Mucosa of stomach (tissue), 1 donor: Measurements from ENCODE around the gene RAB34.
"Not testable (repeated sequence)": the region's sequence is repeated elsewhere in the genome, so short reads cannot be mapped to it uniquely, and the experiment has no call there.

Experiments
- H3K27me3 ChIP-seq: one replicate; pipeline ENCODE4 v1.7.0; 2013; ENCODE audit warnings: mild to moderate bottlenecking, low read length; ENCODE audit not compliant: control insufficient read depth, insufficient read depth
- H3K36me3 ChIP-seq: one replicate; pipeline ENCODE4 v1.7.0; 2013; ENCODE audit warnings: low read length; ENCODE audit not compliant: control insufficient read depth, insufficient read depth
- H3K4me1 ChIP-seq: one replicate; pipeline ENCODE4 v1.7.0; 2013; ENCODE audit warnings: mild to moderate bottlenecking, low read length; ENCODE audit not compliant: control insufficient read depth, insufficient read depth
- H3K4me3 ChIP-seq: one replicate; pipeline ENCODE4 v1.7.0; 2013; ENCODE audit warnings: low read length
- H3K9ac ChIP-seq: one replicate; pipeline ENCODE4 v1.7.0; 2013; ENCODE audit warnings: mild to moderate bottlenecking, low read length, moderate library complexity
- H3K9me3 ChIP-seq: one replicate; pipeline ENCODE4 v1.7.0; 2013; ENCODE audit warnings: mild to moderate bottlenecking, low read length, moderate library complexity; ENCODE audit not compliant: control insufficient read depth
- donor health status: Pancreatic carcinoma.

The RAB34 gene

DNA sequence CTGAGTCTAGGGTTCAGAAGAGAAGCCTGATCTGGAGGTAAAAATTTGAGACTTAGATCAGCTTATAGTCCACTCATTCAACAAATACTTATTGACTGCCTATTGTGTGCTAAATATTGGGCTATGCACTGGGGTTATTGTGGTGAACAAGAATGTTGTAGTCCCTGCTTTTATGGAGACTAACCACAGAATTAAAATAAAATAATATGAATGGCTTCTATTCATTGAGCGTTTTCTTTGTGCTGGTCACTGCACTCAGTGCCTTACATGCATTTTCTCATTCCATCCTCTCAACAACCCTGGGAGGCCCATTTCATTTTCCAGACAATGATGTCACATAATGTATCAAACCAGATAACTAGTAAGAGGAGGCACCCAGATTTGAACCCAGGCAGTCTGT is 15.7 kb upstream of the RAB34 start:
- H3K4me3 ChIP-seq, result no peak overlapping the region
- H3K4me1 ChIP-seq, result peaks cover 30% of the 10 kb centered on the region

GRCh38 chr17:28729950-28730330 is 12.3 kb upstream of the RAB34 start:
- Histone ChIP-seq H3K9ac (no peak overlapping the region), H3K36me3 (no peaks in the 10 kb centered on the region)

More for the DNA sequence above, 15.7 kb upstream of the RAB34 start:
- Histone ChIP-seq H3K9ac (no peak overlapping the region), H3K27me3 (no peaks in the 10 kb centered on the region), H3K9me3 (no peaks in the 10 kb centered on the region), H3K36me3 (no peaks in the 10 kb centered on the region)

DNA sequence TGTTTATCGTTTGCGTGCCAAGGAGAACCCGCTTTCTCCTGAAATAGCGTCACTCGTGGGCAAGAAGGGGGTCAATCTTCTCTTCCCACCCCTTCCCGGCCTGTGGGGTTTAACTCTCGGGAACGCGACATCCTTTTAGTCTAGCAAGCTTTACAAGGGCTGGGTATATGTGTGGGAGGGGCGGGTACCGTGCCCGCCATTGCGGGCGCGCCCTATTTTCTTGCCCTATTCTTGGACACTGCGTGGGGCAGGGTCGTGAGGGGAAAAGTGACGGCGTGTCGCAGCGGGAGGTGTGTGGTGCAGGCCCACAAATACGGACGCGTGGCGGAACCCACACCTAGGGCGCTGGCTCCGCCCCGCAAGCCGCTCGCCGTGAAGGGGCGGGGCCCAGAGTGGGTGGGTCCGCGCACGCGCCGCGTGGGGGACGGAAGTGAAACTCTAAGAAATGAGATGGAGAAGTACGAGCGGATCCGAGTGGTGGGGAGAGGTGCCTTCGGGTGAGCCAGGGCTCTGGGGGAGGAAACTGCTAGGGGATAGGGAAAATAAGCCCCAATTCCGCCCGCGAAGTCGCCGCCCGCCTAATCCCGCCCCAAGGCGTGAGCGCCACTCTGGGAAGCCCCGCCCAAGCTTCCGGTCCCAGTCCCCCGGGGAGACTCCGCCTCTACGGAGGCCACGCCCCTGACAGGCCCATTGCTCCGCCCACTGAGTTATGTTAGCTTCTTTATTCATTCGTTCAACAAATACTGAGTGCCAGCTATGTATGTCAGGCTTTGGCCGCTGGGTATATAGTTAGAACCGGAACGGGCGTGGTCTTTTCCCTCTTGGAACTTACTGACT is 10.9 kb upstream of the RAB34 start, which contains the start of gene NEK8:
NEK8 (plus strand) TSS at position 425 of the 837 bp plus-strand sequence; CDS start at position 451, 26 bp downstream.
- H3K9ac ChIP-seq, result peak within 1 kb of the TSS; percentile 96
- H3K9me3 ChIP-seq, result no peaks in the 10 kb centered on the region
- H3K4me1 ChIP-seq, result peaks cover 43% of the 10 kb centered on the region
- H3K27me3 ChIP-seq, result no peaks in the 10 kb centered on the region
- H3K4me3 ChIP-seq, result peak within 1 kb of the TSS; percentile 99
- H3K36me3 ChIP-seq, result no peaks in the 10 kb centered on the region

More at GRCh38 chr17:28729950-28730330, 12.3 kb upstream of the RAB34 start:
- Histone ChIP-seq H3K27me3 (no peaks in the 10 kb centered on the region), H3K9me3 (no peaks in the 10 kb centered on the region), H3K4me3 (no peak overlapping the region), H3K4me1 (peaks cover 36% of the 10 kb centered on the region)

DNA sequence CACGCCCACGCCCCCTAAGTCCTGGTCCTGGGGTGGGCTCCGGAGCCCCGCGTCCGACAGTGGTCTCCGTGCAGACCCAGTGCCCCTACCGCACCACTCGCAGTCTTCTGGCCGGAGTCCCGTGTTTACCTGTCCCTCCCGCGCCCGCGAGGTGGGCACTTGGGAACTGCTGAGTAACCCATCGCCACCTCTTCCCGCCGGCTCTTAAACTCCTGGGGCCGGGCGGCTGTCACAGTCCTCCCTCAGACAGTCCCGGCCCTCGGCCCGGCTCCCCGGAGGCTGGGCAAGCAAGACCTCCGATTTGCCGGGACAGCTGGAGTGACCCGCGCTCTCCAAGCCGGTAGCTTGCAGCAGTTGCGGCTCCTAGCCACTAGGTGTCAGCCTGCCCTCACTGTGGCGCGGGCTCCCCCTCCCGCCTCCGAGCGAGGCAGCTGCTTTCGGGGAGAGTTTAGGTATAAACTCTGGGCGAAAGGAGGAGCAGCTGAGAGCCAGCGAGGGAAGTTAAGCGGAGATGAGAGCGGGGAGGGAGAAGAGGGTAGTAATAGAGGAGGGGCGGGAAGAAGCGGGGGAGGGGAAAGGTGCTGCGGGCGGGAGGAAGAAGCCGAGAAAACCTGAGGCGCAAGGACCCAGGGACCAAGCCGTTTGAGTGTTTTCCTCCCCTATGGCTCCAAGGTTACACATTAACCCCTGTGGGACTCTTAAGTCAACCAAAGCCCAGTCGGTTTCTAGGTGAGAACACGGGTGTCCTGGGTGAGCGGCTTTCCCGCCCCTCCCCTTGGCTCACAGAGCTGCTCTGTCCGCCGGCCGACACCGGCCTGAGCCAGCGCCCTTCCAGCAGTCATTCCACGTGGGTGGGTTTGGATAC is 9.2 kb upstream of the RAB34 start:
- H3K4me1 ChIP-seq, result peaks cover 56% of the 10 kb centered on the region
- no peaks in the 10 kb centered on the region for H3K9me3 ChIP-seq
- peaks cover 11% of the 10 kb centered on the region for H3K36me3 ChIP-seq
- peak overlapping the region; percentile 51 for H3K4me3 ChIP-seq
- H3K27me3 ChIP-seq, result no peaks in the 10 kb centered on the region
- peak overlapping the region; percentile 96 for H3K9ac ChIP-seq

GRCh38 chr17:28726226-28726626 is 8.6 kb upstream of the RAB34 start, which contains the start of gene TLCD1:
Gene TLCD1, minus strand, starts transcription at chr17:28726233. Its CDS starts 136 bp downstream, at chr17:28726097.
- H3K27me3 ChIP-seq, result no peaks in the 10 kb centered on the region
- H3K4me3 ChIP-seq, result peak within 1 kb of the TSS; percentile 51
- H3K9ac ChIP-seq, result peak within 1 kb of the TSS; percentile 96
- peaks cover 56% of the 10 kb centered on the region for H3K4me1 ChIP-seq
- H3K9me3 ChIP-seq, result no peaks in the 10 kb centered on the region
- peaks cover 11% of the 10 kb centered on the region for H3K36me3 ChIP-seq

GRCh38 chr17:28725660-28726225 is 8.1 kb upstream of the RAB34 start:
- peaks cover 11% of the 10 kb centered on the region for H3K36me3 ChIP-seq
- peak overlapping the region; percentile 40 for H3K4me3 ChIP-seq
- H3K9me3 ChIP-seq, result no peaks in the 10 kb centered on the region
- H3K27me3 ChIP-seq, result no peaks in the 10 kb centered on the region
- peak overlapping the region; percentile 70 for H3K9ac ChIP-seq
- peaks cover 56% of the 10 kb centered on the region for H3K4me1 ChIP-seq

- Histone ChIP-seq H3K36me3 (peaks cover 11% of the 10 kb centered on the region), H3K27me3 (no peaks in the 10 kb centered on the region), H3K9ac (peak overlapping the region; percentile 70), H3K4me3 (peak overlapping the region; percentile 40), H3K9me3 (no peaks in the 10 kb centered on the region), H3K4me1 (peaks cover 61% of the 10 kb centered on the region)
Observed at GRCh38 chr17:28725166-28725659, 7.5 kb upstream of the RAB34 start.

DNA sequence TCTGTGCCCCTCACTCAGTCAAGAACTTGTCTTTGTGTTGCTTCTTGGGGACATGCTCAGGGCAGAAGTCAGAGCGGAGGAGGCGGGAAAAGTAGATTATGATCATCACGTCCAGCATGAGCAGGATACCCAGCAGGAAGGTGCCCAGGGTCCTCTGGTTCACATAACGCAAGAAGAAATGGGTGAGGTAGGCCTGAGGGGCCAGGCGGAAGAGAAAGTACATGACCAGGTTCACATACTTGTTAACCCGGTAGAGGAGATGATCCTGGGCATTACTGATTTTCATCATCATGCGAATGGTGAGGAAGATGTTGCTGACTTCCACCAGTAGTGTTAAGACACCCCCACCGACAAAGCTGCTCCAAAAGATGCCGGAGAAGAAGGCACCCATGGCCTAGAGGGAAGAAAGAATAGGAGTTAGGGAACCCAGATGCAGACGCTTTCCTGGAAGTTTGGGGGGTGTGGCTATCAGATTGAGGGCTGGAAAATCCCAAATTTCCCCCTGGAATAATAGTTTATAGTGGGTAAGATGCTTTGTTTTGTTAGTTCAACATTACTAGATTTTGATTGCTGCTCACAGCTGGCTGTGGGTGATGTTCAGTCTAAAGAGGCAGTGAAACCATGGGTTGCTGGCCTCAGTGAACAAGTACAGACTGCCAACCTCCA is 7.0 kb upstream of the RAB34 start:
- no peaks in the 10 kb centered on the region for H3K9me3 ChIP-seq
- H3K36me3 ChIP-seq, result peaks cover 11% of the 10 kb centered on the region
- H3K4me3 ChIP-seq, result no peak overlapping the region
- peaks cover 57% of the 10 kb centered on the region for H3K4me1 ChIP-seq
- H3K27me3 ChIP-seq, result no peaks in the 10 kb centered on the region
- peak overlapping the region; percentile 70 for H3K9ac ChIP-seq

GRCh38 chr17:28723836-28724499 is 6.3 kb upstream of the RAB34 start:
- not testable (repeated sequence) for H3K9ac ChIP-seq, H3K4me3 ChIP-seq, H3K9me3 ChIP-seq, H3K27me3 ChIP-seq
- Histone ChIP-seq H3K36me3 (peaks cover 11% of the 10 kb centered on the region), H3K4me1 (peaks cover 51% of the 10 kb centered on the region)

DNA sequence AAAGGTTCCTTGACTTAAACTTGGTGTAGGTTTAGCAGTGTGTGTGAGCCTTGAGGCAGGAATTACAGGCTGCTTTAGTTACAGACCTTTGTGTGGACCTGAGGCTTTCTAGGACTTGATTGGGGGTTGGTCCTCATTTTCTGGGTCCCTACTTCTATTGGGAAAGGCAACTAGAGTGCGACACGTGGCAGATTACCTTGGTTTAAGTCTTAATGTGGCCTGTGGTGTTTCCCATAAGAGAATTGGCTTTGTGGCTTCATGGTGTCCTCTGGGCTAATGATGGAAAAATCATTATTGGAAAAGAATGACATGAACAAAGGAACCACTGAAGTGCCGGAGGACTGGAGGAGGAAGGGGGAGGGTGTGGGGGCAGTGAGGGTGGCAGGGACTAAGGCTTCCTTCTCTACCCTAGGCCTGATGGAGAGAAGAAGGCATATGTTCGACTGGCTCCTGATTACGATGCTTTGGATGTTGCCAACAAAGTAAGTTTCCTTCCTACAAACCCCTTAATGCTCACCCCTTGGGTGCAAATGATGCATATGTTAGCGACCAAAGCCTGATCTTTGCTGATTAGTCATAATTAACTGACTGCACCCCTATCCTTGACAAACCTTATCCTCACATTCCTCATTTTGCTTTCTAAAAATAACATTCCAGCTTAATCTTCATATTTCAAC is 5.6 kb upstream of the RAB34 start:
- Histone ChIP-seq H3K9me3 (no peaks in the 10 kb centered on the region), H3K4me1 (peaks cover 53% of the 10 kb centered on the region), H3K27me3 (no peaks in the 10 kb centered on the region), H3K36me3 (peaks cover 11% of the 10 kb centered on the region), H3K9ac (no peak overlapping the region), H3K4me3 (no peak overlapping the region)
